Measurements from ENCODE around the gene PLEK. TPM values are rescaled to one million over a fixed set of nuclear protein-coding genes. Genes with fewer than 3 reads are reported as not detected.
A peak's percentile ranks its signal among the peaks of the same experiment; 100 is the strongest.

The PLEK gene
- not detected for polyA plus RNA-seq (2013, experiment 1 of 4)
- polyA plus RNA-seq (2013, experiment 2 of 4), result not detected
- not detected for polyA plus RNA-seq (2013, experiment 3 of 4)
- not detected for polyA plus RNA-seq (2013, experiment 4 of 4)

GRCh38 chr2:68365087-68365486 lies at the start of gene PLEK:
Gene PLEK, plus strand, starts transcription at chr2:68365282. Its CDS starts 70 bp downstream, at chr2:68365352.
- Histone ChIP-seq H3K27ac (ENCODE audit: insufficient read depth, low read depth, low read length, poor library complexity, severe bottlenecking) (no peak within 1 kb of the TSS), H3K4me1 (ENCODE audit: control insufficient read depth, insufficient read depth, low read length) (no peaks in the 10 kb centered on the region), H3K36me3 (ENCODE audit: control insufficient read depth, insufficient read depth, low read length) (no peaks in the 10 kb centered on the region), H3K27me3 (ENCODE audit: control insufficient read depth, insufficient read depth, low read length, poor library complexity, severe bottlenecking) (no peaks in the 10 kb centered on the region), H3K9me3 (ENCODE audit: control insufficient read depth, low read length) (no peaks in the 10 kb centered on the region), H3K4me3 (ENCODE audit: insufficient read depth, low read depth, low read length) (no peak within 1 kb of the TSS)
- 85 to 89% methylated on average over 7 of the region's 7 CpGs for WGBS, 2 experiments

- Histone ChIP-seq H3K4me1 (ENCODE audit: control insufficient read depth, insufficient read depth, low read length) (peaks cover 12% of the 10 kb centered on the region), H3K4me3 (ENCODE audit: insufficient read depth, low read depth, low read length) (no peak overlapping the region), H3K9me3 (ENCODE audit: control insufficient read depth, low read length) (no peaks in the 10 kb centered on the region), H3K27me3 (ENCODE audit: control insufficient read depth, insufficient read depth, low read length, poor library complexity, severe bottlenecking) (peaks cover 46% of the 10 kb centered on the region), H3K36me3 (ENCODE audit: control insufficient read depth, insufficient read depth, low read length) (no peaks in the 10 kb centered on the region), H3K27ac (ENCODE audit: insufficient read depth, low read depth, low read length, poor library complexity, severe bottlenecking) (no peak overlapping the region)
- 69 to 80% methylated on average over 2 of the region's 2 CpGs for WGBS, 2 experiments
Observed at GRCh38 chr2:68316111-68316510, 49.0 kb upstream of the PLEK start.

- 27% methylated on average over 27 of the region's 27 CpGs for WGBS, 2 experiments
- Histone ChIP-seq H3K27me3 (ENCODE audit: control insufficient read depth, insufficient read depth, low read length, poor library complexity, severe bottlenecking) (peaks cover 67% of the 10 kb centered on the region), H3K4me3 (ENCODE audit: insufficient read depth, low read depth, low read length) (peak overlapping the region; percentile 63)
Observed at GRCh38 chr2:68317971-68318913, 46.8 kb upstream of the PLEK start.

DNA sequence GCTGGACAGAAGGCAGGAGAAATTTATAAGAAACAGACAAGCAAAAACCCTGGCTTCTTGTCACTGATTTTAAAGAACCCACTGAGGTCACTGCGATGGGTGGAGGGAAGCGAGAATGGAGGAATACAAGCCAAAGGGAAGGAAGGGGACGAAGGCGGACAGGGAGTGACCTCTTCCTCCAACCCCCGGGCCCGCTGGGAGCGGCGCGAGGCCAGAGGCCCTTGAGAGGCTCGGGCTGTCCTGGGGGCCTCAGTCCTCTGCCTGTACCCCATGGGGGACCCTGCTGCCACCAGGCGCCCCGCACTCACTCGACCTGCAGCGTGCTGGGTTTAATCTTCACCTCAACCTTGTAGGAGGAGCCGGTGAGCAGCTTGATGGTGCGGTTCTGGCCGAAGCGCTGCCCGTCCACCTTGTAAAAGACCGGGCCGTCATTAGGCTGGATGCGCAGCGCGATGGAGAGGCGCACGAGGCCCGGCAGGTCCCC lies 46.1 kb upstream of the PLEK start:
- Histone ChIP-seq H3K4me3 (ENCODE audit: insufficient read depth, low read depth, low read length) (peak overlapping the region; percentile 63), H3K27ac (ENCODE audit: insufficient read depth, low read depth, low read length, poor library complexity, severe bottlenecking) (no peak overlapping the region), H3K36me3 (ENCODE audit: control insufficient read depth, insufficient read depth, low read length) (no peaks in the 10 kb centered on the region), H3K9me3 (ENCODE audit: control insufficient read depth, low read length) (no peaks in the 10 kb centered on the region), H3K4me1 (ENCODE audit: control insufficient read depth, insufficient read depth, low read length) (peaks cover 12% of the 10 kb centered on the region), H3K27me3 (ENCODE audit: control insufficient read depth, insufficient read depth, low read length, poor library complexity, severe bottlenecking) (peaks cover 74% of the 10 kb centered on the region)
- 1% methylated on average over 27 of the region's 27 CpGs for WGBS, 2 experiments

More at GRCh38 chr2:68317971-68318913, 46.8 kb upstream of the PLEK start:
- Histone ChIP-seq H3K9me3 (ENCODE audit: control insufficient read depth, low read length) (no peaks in the 10 kb centered on the region), H3K27ac (ENCODE audit: insufficient read depth, low read depth, low read length, poor library complexity, severe bottlenecking) (no peak overlapping the region), H3K4me1 (ENCODE audit: control insufficient read depth, insufficient read depth, low read length) (peaks cover 12% of the 10 kb centered on the region), H3K36me3 (ENCODE audit: control insufficient read depth, insufficient read depth, low read length) (no peaks in the 10 kb centered on the region)

GRCh38 chr2:68319398-68320117 lies 45.5 kb upstream of the PLEK start, which contains the start of gene CNRIP1:
Gene CNRIP1, minus strand, starts transcription at chr2:68319949. Its CDS starts 549 bp downstream, at chr2:68319400.
- H3K9me3 ChIP-seq (ENCODE audit: control insufficient read depth, low read length), result no peaks in the 10 kb centered on the region
- peaks cover 12% of the 10 kb centered on the region for H3K4me1 ChIP-seq (ENCODE audit: control insufficient read depth, insufficient read depth, low read length)
- no peak within 1 kb of the TSS for H3K27ac ChIP-seq (ENCODE audit: insufficient read depth, low read depth, low read length, poor library complexity, severe bottlenecking)
- peaks cover 77% of the 10 kb centered on the region for H3K27me3 ChIP-seq (ENCODE audit: control insufficient read depth, insufficient read depth, low read length, poor library complexity, severe bottlenecking)
- 1% methylated on average over 64 of the region's 64 CpGs for WGBS, 2 experiments
- peak within 1 kb of the TSS; percentile 63 for H3K4me3 ChIP-seq (ENCODE audit: insufficient read depth, low read depth, low read length)
- no peaks in the 10 kb centered on the region for H3K36me3 ChIP-seq (ENCODE audit: control insufficient read depth, insufficient read depth, low read length)

GRCh38 chr2:68320118-68320641 lies 44.9 kb upstream of the PLEK start:
- Histone ChIP-seq H3K9me3 (ENCODE audit: control insufficient read depth, low read length) (no peaks in the 10 kb centered on the region), H3K27me3 (ENCODE audit: control insufficient read depth, insufficient read depth, low read length, poor library complexity, severe bottlenecking) (peaks cover 77% of the 10 kb centered on the region), H3K4me3 (ENCODE audit: insufficient read depth, low read depth, low read length) (peak overlapping the region; percentile 63), H3K36me3 (ENCODE audit: control insufficient read depth, insufficient read depth, low read length) (no peaks in the 10 kb centered on the region), H3K4me1 (ENCODE audit: control insufficient read depth, insufficient read depth, low read length) (peaks cover 12% of the 10 kb centered on the region), H3K27ac (ENCODE audit: insufficient read depth, low read depth, low read length, poor library complexity, severe bottlenecking) (no peak overlapping the region)
- WGBS, 2 experiments, result 7 to 14% methylated on average over 8 to 11 of the region's 11 CpGs

GRCh38 chr2:68325056-68325455 lies 40.0 kb upstream of the PLEK start:
- WGBS, 2 experiments, result 88 to 92% methylated on average over 3 of the region's 3 CpGs
- Histone ChIP-seq H3K27ac (ENCODE audit: insufficient read depth, low read depth, low read length, poor library complexity, severe bottlenecking) (no peak overlapping the region), H3K9me3 (ENCODE audit: control insufficient read depth, low read length) (no peaks in the 10 kb centered on the region)

DNA sequence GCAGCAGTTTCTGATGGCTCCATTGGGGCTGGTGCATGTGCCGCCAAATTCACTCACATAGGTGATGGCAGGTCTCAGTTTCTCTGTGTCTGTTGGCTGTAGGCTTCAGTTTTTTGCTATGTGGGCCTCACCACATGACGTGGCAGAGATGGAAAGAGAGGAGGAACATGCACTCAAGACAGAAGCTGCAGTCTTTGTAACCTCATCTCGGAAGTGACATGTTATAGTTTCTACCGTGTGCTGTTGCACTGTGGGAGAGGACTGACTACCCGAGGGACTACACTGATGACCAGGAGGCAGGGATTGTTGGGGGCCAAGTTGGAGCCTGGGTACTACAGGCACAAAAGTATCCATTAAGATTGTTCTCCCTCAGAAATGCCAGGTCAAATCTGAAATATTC lies 36.2 kb upstream of the PLEK start:
- Histone ChIP-seq H3K27ac (ENCODE audit: insufficient read depth, low read depth, low read length, poor library complexity, severe bottlenecking) (no peak overlapping the region), H3K4me1 (ENCODE audit: control insufficient read depth, insufficient read depth, low read length) (no peaks in the 10 kb centered on the region), H3K4me3 (ENCODE audit: insufficient read depth, low read depth, low read length) (no peak overlapping the region), H3K9me3 (ENCODE audit: control insufficient read depth, low read length) (no peaks in the 10 kb centered on the region), H3K36me3 (ENCODE audit: control insufficient read depth, insufficient read depth, low read length) (no peaks in the 10 kb centered on the region), H3K27me3 (ENCODE audit: control insufficient read depth, insufficient read depth, low read length, poor library complexity, severe bottlenecking) (peaks cover 3% of the 10 kb centered on the region)
- 68 to 71% methylated on average over 5 of the region's 5 CpGs for WGBS, 2 experiments

More at GRCh38 chr2:68325056-68325455, 40.0 kb upstream of the PLEK start:
- peaks cover 41% of the 10 kb centered on the region for H3K27me3 ChIP-seq (ENCODE audit: control insufficient read depth, insufficient read depth, low read length, poor library complexity, severe bottlenecking)
- no peak overlapping the region for H3K4me3 ChIP-seq (ENCODE audit: insufficient read depth, low read depth, low read length)
- peaks cover 3% of the 10 kb centered on the region for H3K4me1 ChIP-seq (ENCODE audit: control insufficient read depth, insufficient read depth, low read length)
- no peaks in the 10 kb centered on the region for H3K36me3 ChIP-seq (ENCODE audit: control insufficient read depth, insufficient read depth, low read length)

DNA sequence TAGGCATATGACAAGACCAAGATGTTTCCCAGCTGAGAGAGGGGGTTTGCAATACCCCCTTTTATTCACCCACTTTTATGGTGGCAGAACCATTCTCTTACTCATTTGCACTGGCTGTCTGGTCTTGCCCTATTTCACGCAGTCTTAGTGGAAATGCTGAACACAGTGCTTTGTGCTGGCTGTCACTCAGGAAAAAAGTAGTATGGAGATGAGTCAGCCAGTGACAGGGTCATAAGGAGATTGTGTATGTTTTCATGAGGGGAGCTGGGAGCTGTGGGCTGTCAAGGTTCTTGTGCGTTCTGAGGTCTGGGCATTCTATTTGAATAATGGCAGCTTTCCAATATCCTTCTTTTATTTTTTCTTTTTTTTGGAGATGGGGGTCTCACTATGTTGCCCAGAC lies 34.4 kb upstream of the PLEK start:
- Histone ChIP-seq H3K9me3 (ENCODE audit: control insufficient read depth, low read length) (no peaks in the 10 kb centered on the region), H3K4me3 (ENCODE audit: insufficient read depth, low read depth, low read length) (no peak overlapping the region), H3K4me1 (ENCODE audit: control insufficient read depth, insufficient read depth, low read length) (no peaks in the 10 kb centered on the region), H3K27me3 (ENCODE audit: control insufficient read depth, insufficient read depth, low read length, poor library complexity, severe bottlenecking) (no peaks in the 10 kb centered on the region), H3K27ac (ENCODE audit: insufficient read depth, low read depth, low read length, poor library complexity, severe bottlenecking) (no peak overlapping the region), H3K36me3 (ENCODE audit: control insufficient read depth, insufficient read depth, low read length) (no peaks in the 10 kb centered on the region)
- WGBS, 2 experiments, result 94 to 95% methylated on average over 2 of the region's 2 CpGs

All from ectodermal cell (in vitro differentiated cells).